HEK293T (cell line): ENCODE measurements around the gene MYO18B.

ENCODE experiments used
- CTCF ChIA-PET: fragments of 350-600 bp; formaldehyde crosslinking; extraction: SDS; loops from one replicate; lab custom pipeline; 2021; ENCODE audit warnings: antibody characterized with exemption, inconsistent platforms; lab: Yijun Ruan, JAX
- POLR2A ChIA-PET: fragments of 350-600 bp; formaldehyde crosslinking; extraction: SDS; loops from one replicate; lab custom pipeline; 2020; ENCODE audit warnings: antibody characterized with exemption, inconsistent platforms; lab: Yijun Ruan, JAX
- DNase-seq: peaks from one replicate; pipeline ENCODE4 v3.0.0; 2012; ENCODE audit warnings: mixed read lengths; ENCODE audit errors: extremely low spot score
- ARNT ChIP-seq: fragments of 450-650 bp; IDR thresholded peaks from 2 replicates; pipeline ENCODE4 v1.6.1; 2017; ENCODE audit warnings: mild to moderate bottlenecking
- BHLHE40 ChIP-seq: fragments of 450-650 bp; IDR thresholded peaks from 2 replicates; pipeline ENCODE4 v1.6.1; 2016; ENCODE audit warnings: mild to moderate bottlenecking, moderate library complexity, borderline replicate concordance
- CTBP1 ChIP-seq: fragments of 450-650 bp; IDR thresholded peaks from 2 replicates; pipeline ENCODE4 v1.6.1; 2016; ENCODE audit warnings: borderline replicate concordance
- ELF4 ChIP-seq: fragments of 450-650 bp; IDR thresholded peaks from 2 replicates; pipeline ENCODE4 v1.6.1; 2017; ENCODE audit warnings: antibody characterized with exemption
- FOXA1 ChIP-seq: fragments of 450-650 bp; IDR thresholded peaks from 2 replicates; pipeline ENCODE4 v1.6.1; 2016; ENCODE audit warnings: mild to moderate bottlenecking
- FOXK2 ChIP-seq: fragments of 450-650 bp; IDR thresholded peaks from 2 replicates; pipeline ENCODE4 v1.6.1; 2016; ENCODE audit warnings: mild to moderate bottlenecking
- FOXM1 ChIP-seq: fragments of 450-650 bp; IDR thresholded peaks from 2 replicates; pipeline ENCODE4 v1.6.1; 2017; ENCODE audit warnings: mild to moderate bottlenecking, borderline replicate concordance
- HDGF ChIP-seq: fragments of 450-650 bp; IDR thresholded peaks from 2 replicates; pipeline ENCODE4 v1.6.1; 2017; ENCODE audit warnings: antibody characterized with exemption, borderline replicate concordance
- L3MBTL2 ChIP-seq: fragments of 450-650 bp; conservative IDR thresholded peaks from 2 replicates; pipeline ENCODE4 v1.6.1; 2016; ENCODE audit warnings: mild to moderate bottlenecking
- LEF1 ChIP-seq: fragments of 450-650 bp; IDR thresholded peaks from 2 replicates; pipeline ENCODE4 v1.6.1; 2017; ENCODE audit warnings: mild to moderate bottlenecking, borderline replicate concordance
- NFRKB ChIP-seq: fragments of 450-650 bp; IDR thresholded peaks from 2 replicates; pipeline ENCODE4 v1.6.1; 2016; ENCODE audit warnings: mild to moderate bottlenecking, moderate library complexity
- PKNOX1 ChIP-seq: fragments of 450-650 bp; IDR thresholded peaks from 2 replicates; pipeline ENCODE4 v1.6.1; 2016
- SP1 ChIP-seq: fragments of 450-650 bp; IDR thresholded peaks from 2 replicates; pipeline ENCODE4 v1.6.1; 2017
- SUZ12 ChIP-seq: fragments of 450-650 bp; IDR thresholded peaks from 2 replicates; pipeline ENCODE4 v1.6.1; 2016; ENCODE audit warnings: mild to moderate bottlenecking
- TARDBP ChIP-seq: fragments of 450-650 bp; IDR thresholded peaks from 2 replicates; pipeline ENCODE4 v1.6.1; 2016
- ZNF384 ChIP-seq: fragments of 450-650 bp; IDR thresholded peaks from 2 replicates; pipeline ENCODE4 v1.6.1; 2016

MYO18B gene

GRCh38 chr22:25779890-25780289, 37.9 kb downstream of the MYO18B start:
- POLR2A ChIA-PET: no interaction called here
- TF ChIP-seq PKNOX1 (no peak), FOXA1 (no peak), FOXM1 (no peak), NFRKB (no peak), BHLHE40 (no peak), TARDBP (no peak), HDGF (no peak), SUZ12 (no peak), CTBP1 (no peak), ARNT (no peak), FOXK2 (no peak), SP1 (no peak)
- CTCF ChIA-PET: no interaction called here
- DNase-seq: no peak

- TF ChIP-seq SP1 (no peak), CTBP1 (no peak), LEF1 (no peak), FOXK2 (no peak), HDGF (no peak), PKNOX1 (no peak), NFRKB (no peak), ZNF384 (no peak), SUZ12 (no peak), L3MBTL2 (no peak), FOXM1 (no peak), TARDBP (no peak), BHLHE40 (no peak), ARNT (no peak)
- CTCF ChIA-PET: no interaction called here
- DNase-seq: no peak
- POLR2A ChIA-PET: no interaction called here
Observed at GRCh38 chr22:25780673-25781072, 38.7 kb downstream of the MYO18B start.

DNA sequence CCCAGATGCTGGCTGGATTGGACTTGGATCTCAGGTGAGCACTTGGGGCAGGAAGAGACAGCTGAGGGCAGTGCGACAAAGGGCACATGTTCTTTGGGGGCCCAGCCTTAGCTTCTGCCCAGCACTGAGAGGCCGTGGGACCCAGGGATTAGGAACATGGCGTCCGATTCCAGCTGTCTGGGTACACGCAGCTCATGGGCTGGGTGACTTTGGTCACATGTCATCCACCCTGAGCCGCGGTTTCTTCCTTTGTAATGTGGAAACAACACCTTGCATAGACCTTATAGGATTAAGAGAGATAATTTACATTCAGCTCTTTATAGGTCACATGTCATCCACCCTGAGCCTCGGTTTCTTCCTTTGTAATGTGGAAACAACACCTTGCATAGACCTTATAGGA, 39.8 kb downstream of the MYO18B start:
- TF ChIP-seq FOXA1 (no peak), HDGF (no peak), ARNT (no peak), FOXM1 (no peak), LEF1 (no peak), SUZ12 (no peak)
- POLR2A ChIA-PET: no interaction called here
- no peak for DNase-seq
- CTCF ChIA-PET: no interaction called here

- ChIA-PET CTCF (no interaction called here), POLR2A (no interaction called here)
- TF ChIP-seq FOXA1 (no peak), BHLHE40 (no peak), L3MBTL2 (no peak), NFRKB (no peak), FOXK2 (no peak), CTBP1 (no peak), ZNF384 (no peak), HDGF (no peak), ELF4 (no peak), ARNT (no peak)
- no peak for DNase-seq
Observed at GRCh38 chr22:25782831-25783230, 40.8 kb downstream of the MYO18B start.

GRCh38 chr22:25783856-25784255, 41.9 kb downstream of the MYO18B start:
- no peak for TF ChIP-seq SP1
- no peak for TF ChIP-seq ARNT
- no peak for DNase-seq
- ChIA-PET CTCF (interaction anchor here (0.6 kb wide), 1 partner anchor 284 kb away, joined by 3 read pairs; no protein-coding TSS in a partner anchor), POLR2A (no interaction called here)

DNA sequence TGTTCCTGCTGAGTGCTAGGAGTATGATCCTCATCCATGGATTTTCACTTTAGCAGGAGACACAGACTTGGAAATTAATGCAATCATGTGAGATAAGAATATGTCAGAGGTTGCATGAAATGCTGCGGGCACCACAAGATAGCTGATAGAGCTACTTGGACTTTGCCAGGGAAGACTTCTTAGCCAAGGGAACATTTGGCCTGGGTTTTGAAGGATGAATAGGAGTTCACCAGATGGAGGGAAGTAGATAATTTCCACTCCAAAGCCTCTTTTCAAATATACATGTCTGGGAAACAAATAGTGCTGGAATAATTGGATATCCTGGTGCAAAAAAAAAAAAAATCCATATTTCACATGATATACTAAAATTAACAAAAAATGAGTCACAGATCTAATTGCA, 44.2 kb downstream of the MYO18B start:
- ChIA-PET POLR2A (no interaction called here), CTCF (interaction anchor here (0.6 kb wide), 1 partner anchor 415 kb away, joined by 8 read pairs; no protein-coding TSS in a partner anchor)
- TF ChIP-seq ARNT (no peak), HDGF (no peak), PKNOX1 (no peak), SP1 (no peak), SUZ12 (no peak), FOXK2 (no peak), FOXM1 (no peak)
- no peak for DNase-seq

DNA sequence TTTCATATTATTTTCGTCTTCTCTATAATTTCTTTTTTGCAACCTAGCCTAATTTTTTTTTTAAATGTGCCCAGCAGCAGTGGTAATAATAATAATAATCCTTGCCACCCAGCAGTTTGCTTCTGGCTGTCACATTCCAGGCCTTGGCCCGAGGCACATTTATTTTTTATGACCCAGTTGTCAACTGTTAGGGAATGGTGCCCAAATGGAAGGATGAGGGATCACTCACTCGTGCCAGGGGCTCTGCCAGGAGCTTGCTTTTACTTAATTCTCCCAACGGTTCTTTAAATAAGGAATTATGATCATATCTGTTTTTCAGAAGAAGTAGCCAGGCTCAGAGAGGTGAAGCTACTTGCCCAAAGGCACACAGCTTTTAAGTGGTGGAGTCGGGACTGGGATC, 49.6 kb downstream of the MYO18B start:
- CTCF ChIA-PET: no interaction called here
- POLR2A ChIA-PET: no interaction called here
- TF ChIP-seq HDGF (no peak), FOXM1 (no peak), LEF1 (no peak), L3MBTL2 (no peak), CTBP1 (no peak), FOXK2 (no peak)
- DNase-seq: no peak
